Measurements from ENCODE around the gene TXNDC12. TPM values are rescaled to one million over a fixed set of nuclear protein-coding genes. Genes with fewer than 3 reads are reported as not detected.
"Not testable (repeated sequence)": the region's sequence is repeated elsewhere in the genome, so short reads cannot be mapped to it uniquely, and the experiment has no call there.

Gene TXNDC12
- total RNA-seq, 4 donors from 2014 or later, result 13.7 to 25.8 (median 15.8) TPM

GRCh38 chr1:52056163-52056936 is 1.4 kb upstream of the TXNDC12 start, which contains the start of gene BTF3L4:
Gene BTF3L4, plus strand, starts transcription at chr1:52056295. Its CDS starts 3,553 bp downstream, at chr1:52059848.
- peak; percentile 98 for DNase-seq (ENCODE audit: extremely low spot score)
- 2% methylated on average over 14 of the region's 54 CpGs for WGBS
- Histone ChIP-seq H3K27me3 (no peaks in the 10 kb centered on the region), H3K4me1 (peaks cover 37 to 49% (median 47%) of the 10 kb centered on the region in 4 donors), H3K36me3 (peaks cover 9 to 37% (median 19%) of the 10 kb centered on the region in 4 donors), H3K4me3 (peak within 1 kb of the TSS; percentile 87 to 98 (median 95)), H3K9me3 (no peaks in the 10 kb centered on the region), H3K27ac (replicated peaks in 1 of 4) (peak within 1 kb of the TSS; percentile 88 to 95 (median 93))
- intact Hi-C loops (cut with DNase I), result no loop called here
- TF ChIP-seq POLR2AphosphoS5 (IDR thresholded peaks at IDR 0.05) (peak; percentile 83 to 89), POLR2A (IDR thresholded peaks at IDR 0.05; ENCODE audit: low read depth) (peak; percentile 35), EP300 (IDR thresholded peaks at IDR 0.05) (no peak), CTCF (IDR thresholded peaks at IDR 0.05) (peak in 1 of 3 experiments; percentile 2)

GRCh38 chr1:52055866-52056162 is 823 bp upstream of the TXNDC12 start:
- TF ChIP-seq POLR2AphosphoS5 (IDR thresholded peaks at IDR 0.05), result no peak
- peak in 1 of 3 experiments; percentile 3 for TF ChIP-seq CTCF (IDR thresholded peaks at IDR 0.05)
- DNase-seq (ENCODE audit: extremely low spot score), result no peak
- Histone ChIP-seq H3K4me3 (peak overlapping the region; percentile 87 to 98 (median 95)), H3K4me1 (peaks cover 37 to 49% (median 47%) of the 10 kb centered on the region in 4 donors), H3K27ac (replicated peaks in 1 of 4) (peak overlapping the region; percentile 88 to 95 (median 93)), H3K36me3 (peaks cover 4 to 33% (median 14%) of the 10 kb centered on the region in 4 donors), H3K27me3 (no peaks in the 10 kb centered on the region), H3K9me3 (no peaks in the 10 kb centered on the region)
- WGBS, result 1% methylated on average over 12 of the region's 12 CpGs
- intact Hi-C loops (cut with DNase I), result no loop called here

- Histone ChIP-seq H3K27ac (replicated peaks in 1 of 4) (peak overlapping the region; percentile 88 to 95 (median 93)), H3K27me3 (no peaks in the 10 kb centered on the region), H3K4me1 (peaks cover 37 to 45% (median 44%) of the 10 kb centered on the region in 4 donors), H3K4me3 (peak overlapping the region; percentile 87 to 98 (median 95)), H3K9me3 (no peaks in the 10 kb centered on the region), H3K36me3 (peaks cover 0 to 21% (median 7%) of the 10 kb centered on the region in 4 donors)
- DNase-seq (ENCODE audit: extremely low spot score), result no peak
- 2% methylated on average over 13 of the region's 13 CpGs for WGBS
- intact Hi-C loops (cut with DNase I), result no loop called here
- TF ChIP-seq POLR2A (IDR thresholded peaks at IDR 0.05; ENCODE audit: low read depth), result no peak
- TF ChIP-seq EP300 (IDR thresholded peaks at IDR 0.05), result no peak
- TF ChIP-seq CTCF (IDR thresholded peaks at IDR 0.05), result no peak
- TF ChIP-seq POLR2AphosphoS5 (IDR thresholded peaks at IDR 0.05), result no peak
These were observed 410 bp downstream of the TXNDC12 start for GRCh38 chr1:52054496-52055065.

GRCh38 chr1:52053862-52054261 is 1.1 kb downstream of the TXNDC12 start:
- no peaks in the 10 kb centered on the region for H3K27me3 ChIP-seq
- peak overlapping the region in 3 of 4 donors; percentile 87 to 98 (median 95) for H3K4me3 ChIP-seq
- 100% methylated on average over 1 of the region's 1 CpG for whole genome bisulfite sequencing
- intact Hi-C loops (cut with DNase I), result no loop called here
- peaks cover 0 to 21% (median 7%) of the 10 kb centered on the region in 4 donors for H3K36me3 ChIP-seq
- H3K4me1 ChIP-seq, result peaks cover 31 to 38% (median 37%) of the 10 kb centered on the region in 4 donors
- H3K9me3 ChIP-seq, result no peaks in the 10 kb centered on the region
- no peak for TF ChIP-seq EP300 (IDR thresholded peaks at IDR 0.05)
- no peak for TF ChIP-seq CTCF (IDR thresholded peaks at IDR 0.05)
- no peak for TF ChIP-seq POLR2AphosphoS5 (IDR thresholded peaks at IDR 0.05)
- TF ChIP-seq POLR2A (IDR thresholded peaks at IDR 0.05; ENCODE audit: low read depth), result no peak
- no peak overlapping the region for H3K27ac ChIP-seq (replicated peaks in 1 of 4)
- no peak for DNase-seq (ENCODE audit: extremely low spot score)

GRCh38 chr1:52049337-52049736 is 5.7 kb downstream of the TXNDC12 start:
- peaks cover 0 to 21% (median 7%) of the 10 kb centered on the region in 4 donors for H3K36me3 ChIP-seq
- WGBS, result 98% methylated on average over 4 of the region's 4 CpGs
- intact Hi-C loops (cut with DNase I), result not testable (repeated sequence)

GRCh38 chr1:52045666-52046195 is 9.3 kb downstream of the TXNDC12 start:
- 97% methylated on average over 4 of the region's 4 CpGs for WGBS
- DNase-seq (ENCODE audit: extremely low spot score); H3K9me3 ChIP-seq; H3K27ac ChIP-seq (replicated peaks in 1 of 4); H3K4me3 ChIP-seq; H3K4me1 ChIP-seq; intact Hi-C loops (cut with DNase I); H3K27me3 ChIP-seq: not testable (repeated sequence)
- H3K36me3 ChIP-seq, result peaks cover 0 to 12% (median 6%) of the 10 kb centered on the region in 4 donors

More at GRCh38 chr1:52049337-52049736, 5.7 kb downstream of the TXNDC12 start:
- peaks cover 10 to 12% (median 11%) of the 10 kb centered on the region in 4 donors for H3K4me1 ChIP-seq
- not testable (repeated sequence) for DNase-seq (ENCODE audit: extremely low spot score); H3K9me3 ChIP-seq; H3K4me3 ChIP-seq; H3K27ac ChIP-seq (replicated peaks in 1 of 4); H3K27me3 ChIP-seq
